ENCODE data around the gene SUN3. TPM values are rescaled to one million over a fixed set of nuclear protein-coding genes. Genes with fewer than 3 reads are reported as not detected.

Gene SUN3
- not detected for total RNA-seq

GRCh38 chr7:48028938-48029337 lies at the start of gene SUN3:
TSS of gene SUN3 (minus strand) at chr7:48029107. CDS start at chr7:48028938, 169 bp downstream.

GRCh38 chr7:48035301-48035966 lies 6.5 kb upstream of the SUN3 start, which contains the start of gene C7orf57:
TSS of gene C7orf57 (plus strand) at chr7:48035543. CDS start at chr7:48036309, 766 bp downstream.

GRCh38 chr7:47979145-47979831 lies 49.6 kb downstream of the SUN3 start, which contains the start of gene HUS1:
TSS of gene HUS1 (minus strand) at chr7:47979615. CDS start at chr7:47979519, 96 bp downstream.

GRCh38 chr7:47948141-47948790 lies 80.6 kb downstream of the SUN3 start, which contains the start of gene PKD1L1:
TSS of gene PKD1L1 (minus strand) at chr7:47948466. CDS start at chr7:47948440, 26 bp downstream.

Other genes with a start within 250 kb of the SUN3 start
- 0.94 TPM for gene PKD1L1, start 80.6 kb downstream of the SUN3 start, total RNA-seq
- gene HUS1, start 49.5 kb downstream of the SUN3 start, total RNA-seq: 27.5 TPM
- 1.3 TPM for gene C7orf57, start 6.4 kb upstream of the SUN3 start, total RNA-seq
- gene UPP1, start 60.2 kb upstream of the SUN3 start, total RNA-seq: 4.1 TPM
- gene ABCA13, start 142.4 kb upstream of the SUN3 start, total RNA-seq: under 0.01 TPM

Measured in parietal lobe (tissue), 1 donor.